ENCODE results near the gene CDC45.

The CDC45 gene

GRCh38 chr22:19507534-19507861, 27.8 kb downstream of the CDC45 start:
- Histone ChIP-seq H3K4me1 (ENCODE audit: insufficient read depth, insufficient read length) (no peaks in the 10 kb centered on the region), H3K4me3 (ENCODE audit: insufficient read length, low read depth) (no peak overlapping the region), H3K27me3 (ENCODE audit: insufficient read depth, insufficient read length) (no peaks in the 10 kb centered on the region), H3K9me3 (ENCODE audit: insufficient read depth, low read length) (no peaks in the 10 kb centered on the region), H3K9ac (ENCODE audit: insufficient read length, low read depth) (no peak overlapping the region), H3K36me3 (ENCODE audit: insufficient read depth, insufficient read length, low read length) (peaks cover 57% of the 10 kb centered on the region)
- no peak for DNase-seq (ENCODE audit: low read depth, low spot score)
- TF ChIP-seq YY1 (IDR thresholded peaks at IDR 0.05; ENCODE audit: insufficient read depth, insufficient read length), result no peak
- no peak for TF ChIP-seq SUZ12 (IDR thresholded peaks at IDR 0.05; ENCODE audit: extremely low read depth, insufficient read depth, insufficient read length)
- no peak for TF ChIP-seq ZNF274 (IDR thresholded peaks at IDR 0.05; ENCODE audit: low read depth, low read length)

- H3K27me3 ChIP-seq (ENCODE audit: insufficient read depth, insufficient read length), result no peaks in the 10 kb centered on the region
- no peaks in the 10 kb centered on the region for H3K9me3 ChIP-seq (ENCODE audit: insufficient read depth, low read length)
- no peaks in the 10 kb centered on the region for H3K4me1 ChIP-seq (ENCODE audit: insufficient read depth, insufficient read length)
- H3K9ac ChIP-seq (ENCODE audit: insufficient read length, low read depth), result no peak overlapping the region
- no peak overlapping the region for H3K4me3 ChIP-seq (ENCODE audit: insufficient read length, low read depth)
- TF ChIP-seq ZNF274 (IDR thresholded peaks at IDR 0.05; ENCODE audit: low read depth, low read length), result no peak
- no peak for TF ChIP-seq YY1 (IDR thresholded peaks at IDR 0.05; ENCODE audit: insufficient read depth, insufficient read length)
- TF ChIP-seq SUZ12 (IDR thresholded peaks at IDR 0.05; ENCODE audit: extremely low read depth, insufficient read depth, insufficient read length), result no peak
- peaks cover 58% of the 10 kb centered on the region for H3K36me3 ChIP-seq (ENCODE audit: insufficient read depth, insufficient read length, low read length)
- no peak for DNase-seq (ENCODE audit: low read depth, low spot score)
Measured at GRCh38 chr22:19508024-19508776, 28.5 kb downstream of the CDC45 start.

GRCh38 chr22:19509191-19509590, 29.5 kb downstream of the CDC45 start:
- H3K4me1 ChIP-seq (ENCODE audit: insufficient read depth, insufficient read length), result no peaks in the 10 kb centered on the region
- no peak for TF ChIP-seq YY1 (IDR thresholded peaks at IDR 0.05; ENCODE audit: insufficient read depth, insufficient read length)
- no peak for TF ChIP-seq ZNF274 (IDR thresholded peaks at IDR 0.05; ENCODE audit: low read depth, low read length)
- no peak for TF ChIP-seq SUZ12 (IDR thresholded peaks at IDR 0.05; ENCODE audit: extremely low read depth, insufficient read depth, insufficient read length)
- no peak overlapping the region for H3K9ac ChIP-seq (ENCODE audit: insufficient read length, low read depth)
- H3K27me3 ChIP-seq (ENCODE audit: insufficient read depth, insufficient read length), result no peaks in the 10 kb centered on the region
- H3K36me3 ChIP-seq (ENCODE audit: insufficient read depth, insufficient read length, low read length), result peaks cover 61% of the 10 kb centered on the region
- no peak overlapping the region for H3K4me3 ChIP-seq (ENCODE audit: insufficient read length, low read depth)
- no peaks in the 10 kb centered on the region for H3K9me3 ChIP-seq (ENCODE audit: insufficient read depth, low read length)
- no peak for DNase-seq (ENCODE audit: low read depth, low spot score)

GRCh38 chr22:19509923-19510322, 30.2 kb downstream of the CDC45 start:
- DNase-seq (ENCODE audit: low read depth, low spot score), result no peak
- no peak overlapping the region for H3K4me3 ChIP-seq (ENCODE audit: insufficient read length, low read depth)
- no peaks in the 10 kb centered on the region for H3K27me3 ChIP-seq (ENCODE audit: insufficient read depth, insufficient read length)
- H3K9me3 ChIP-seq (ENCODE audit: insufficient read depth, low read length), result no peaks in the 10 kb centered on the region
- no peaks in the 10 kb centered on the region for H3K4me1 ChIP-seq (ENCODE audit: insufficient read depth, insufficient read length)
- TF ChIP-seq SUZ12 (IDR thresholded peaks at IDR 0.05; ENCODE audit: extremely low read depth, insufficient read depth, insufficient read length) (no peak), ZNF274 (IDR thresholded peaks at IDR 0.05; ENCODE audit: low read depth, low read length) (no peak), YY1 (IDR thresholded peaks at IDR 0.05; ENCODE audit: insufficient read depth, insufficient read length) (no peak)
- H3K36me3 ChIP-seq (ENCODE audit: insufficient read depth, insufficient read length, low read length), result peaks cover 66% of the 10 kb centered on the region
- no peak overlapping the region for H3K9ac ChIP-seq (ENCODE audit: insufficient read length, low read depth)

- no peaks in the 10 kb centered on the region for H3K9me3 ChIP-seq (ENCODE audit: insufficient read depth, low read length)
- H3K4me3 ChIP-seq (ENCODE audit: insufficient read length, low read depth), result no peak overlapping the region
- no peaks in the 10 kb centered on the region for H3K27me3 ChIP-seq (ENCODE audit: insufficient read depth, insufficient read length)
- DNase-seq (ENCODE audit: low read depth, low spot score), result no peak
- H3K4me1 ChIP-seq (ENCODE audit: insufficient read depth, insufficient read length), result no peaks in the 10 kb centered on the region
- peaks cover 66% of the 10 kb centered on the region for H3K36me3 ChIP-seq (ENCODE audit: insufficient read depth, insufficient read length, low read length)
- no peak overlapping the region for H3K9ac ChIP-seq (ENCODE audit: insufficient read length, low read depth)
- TF ChIP-seq ZNF274 (IDR thresholded peaks at IDR 0.05; ENCODE audit: low read depth, low read length) (no peak), YY1 (IDR thresholded peaks at IDR 0.05; ENCODE audit: insufficient read depth, insufficient read length) (no peak), SUZ12 (IDR thresholded peaks at IDR 0.05; ENCODE audit: extremely low read depth, insufficient read depth, insufficient read length) (no peak)
Measured at GRCh38 chr22:19510919-19511341, 31.2 kb downstream of the CDC45 start.

GRCh38 chr22:19513823-19514222, 34.1 kb downstream of the CDC45 start:
- Histone ChIP-seq H3K27me3 (ENCODE audit: insufficient read depth, insufficient read length) (no peaks in the 10 kb centered on the region), H3K4me1 (ENCODE audit: insufficient read depth, insufficient read length) (no peaks in the 10 kb centered on the region), H3K4me3 (ENCODE audit: insufficient read length, low read depth) (no peak overlapping the region), H3K9ac (ENCODE audit: insufficient read length, low read depth) (no peak overlapping the region), H3K9me3 (ENCODE audit: insufficient read depth, low read length) (no peaks in the 10 kb centered on the region), H3K36me3 (ENCODE audit: insufficient read depth, insufficient read length, low read length) (peaks cover 71% of the 10 kb centered on the region)
- no peak for DNase-seq (ENCODE audit: low read depth, low spot score)
- TF ChIP-seq ZNF274 (IDR thresholded peaks at IDR 0.05; ENCODE audit: low read depth, low read length) (no peak), YY1 (IDR thresholded peaks at IDR 0.05; ENCODE audit: insufficient read depth, insufficient read length) (no peak), SUZ12 (IDR thresholded peaks at IDR 0.05; ENCODE audit: extremely low read depth, insufficient read depth, insufficient read length) (no peak)

- no peak for TF ChIP-seq SUZ12 (IDR thresholded peaks at IDR 0.05; ENCODE audit: extremely low read depth, insufficient read depth, insufficient read length)
- no peak for TF ChIP-seq YY1 (IDR thresholded peaks at IDR 0.05; ENCODE audit: insufficient read depth, insufficient read length)
- no peak for TF ChIP-seq ZNF274 (IDR thresholded peaks at IDR 0.05; ENCODE audit: low read depth, low read length)
- DNase-seq (ENCODE audit: low read depth, low spot score), result no peak
- Histone ChIP-seq H3K9ac (ENCODE audit: insufficient read length, low read depth) (no peak overlapping the region), H3K36me3 (ENCODE audit: insufficient read depth, insufficient read length, low read length) (peaks cover 73% of the 10 kb centered on the region), H3K27me3 (ENCODE audit: insufficient read depth, insufficient read length) (no peaks in the 10 kb centered on the region), H3K4me1 (ENCODE audit: insufficient read depth, insufficient read length) (no peaks in the 10 kb centered on the region), H3K4me3 (ENCODE audit: insufficient read length, low read depth) (no peak overlapping the region), H3K9me3 (ENCODE audit: insufficient read depth, low read length) (no peaks in the 10 kb centered on the region)
Measured at GRCh38 chr22:19514831-19515565, 35.3 kb downstream of the CDC45 start.

Measured in NT2/D1 (cell line).